CD4-positive, alpha-beta T cell treated with Interleukin-4 for 1 hour (primary cell): ENCODE measurements around the gene PTPRU.

Source experiments
- DNase-seq, 2 donors: peaks; one replicate each; pipeline ENCODE4 v3.0.0-alpha.2; 2020 to 2022

The PTPRU gene

GRCh38 chr1:29245876-29246275 lies 9.6 kb downstream of the PTPRU start:
- no peak for DNase-seq

- DNase-seq = no peak
These were observed 10.7 kb downstream of the PTPRU start for GRCh38 chr1:29247044-29247443.

- no peak for DNase-seq
These were observed 11.4 kb downstream of the PTPRU start for GRCh38 chr1:29247571-29248273.

GRCh38 chr1:29248409-29248808 lies 12.1 kb downstream of the PTPRU start:
- no peak for DNase-seq

- DNase-seq = no peak
These were observed 12.9 kb downstream of the PTPRU start for GRCh38 chr1:29249170-29249691.

- no peak for DNase-seq
These were observed 13.7 kb downstream of the PTPRU start for GRCh38 chr1:29249951-29250581.

- no peak for DNase-seq
These were observed 15.1 kb downstream of the PTPRU start for GRCh38 chr1:29251164-29252124.

GRCh38 chr1:29253180-29253579 lies 16.9 kb downstream of the PTPRU start:
- DNase-seq = no peak

GRCh38 chr1:29254346-29254745 lies 18.0 kb downstream of the PTPRU start:
- DNase-seq = no peak

GRCh38 chr1:29255134-29255666 lies 18.9 kb downstream of the PTPRU start:
- DNase-seq = no peak

GRCh38 chr1:29256394-29256793 lies 20.1 kb downstream of the PTPRU start:
- no peak for DNase-seq

- DNase-seq = no peak
These were observed 20.9 kb downstream of the PTPRU start for GRCh38 chr1:29256979-29257804.

- DNase-seq = no peak
These were observed 22.1 kb downstream of the PTPRU start for GRCh38 chr1:29258189-29258975.

- DNase-seq = no peak
These were observed 22.9 kb downstream of the PTPRU start for GRCh38 chr1:29258976-29259801.

- DNase-seq = peak in 1 of 2 donors; percentile 16
These were observed 23.6 kb downstream of the PTPRU start for GRCh38 chr1:29259802-29260441.

- DNase-seq = no peak
These were observed 24.2 kb downstream of the PTPRU start for GRCh38 chr1:29260531-29260930.

GRCh38 chr1:29264773-29265389 lies 28.6 kb downstream of the PTPRU start:
- DNase-seq = no peak

GRCh38 chr1:29266912-29267311 lies 30.6 kb downstream of the PTPRU start:
- no peak for DNase-seq
